ENCODE measurements around the gene C22orf15. TPM values are rescaled to one million over a fixed set of nuclear protein-coding genes. Genes with fewer than 3 reads are reported as not detected.

Gene C22orf15
- total RNA-seq, 1 experiment from 2014 or later: not detected

DNA sequence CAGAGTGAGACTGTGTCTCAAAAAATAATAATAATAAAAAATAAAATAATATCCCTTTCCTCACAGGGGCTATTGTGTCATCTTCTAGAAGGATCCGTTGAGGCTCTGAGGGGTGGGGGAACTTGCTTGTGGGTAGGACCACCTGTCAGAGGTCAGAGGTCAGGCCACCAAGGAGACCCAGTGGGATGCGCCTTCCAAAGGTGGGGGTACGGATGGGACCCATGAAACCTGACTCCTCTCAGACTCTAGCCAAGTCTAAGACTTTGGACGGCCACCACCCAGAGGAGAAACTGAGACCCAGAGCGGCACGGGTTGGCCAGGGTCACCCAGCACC lies 9.5 kb downstream of the C22orf15 start (continued):
- TF ChIP-seq, protein P1, sequence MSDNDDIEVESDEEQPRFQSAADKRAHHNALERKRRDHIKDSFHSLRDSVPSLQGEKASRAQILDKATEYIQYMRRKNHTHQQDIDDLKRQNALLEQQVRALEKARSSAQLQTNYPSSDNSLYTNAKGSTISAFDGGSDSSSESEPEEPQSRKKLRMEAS (IDR thresholded peaks at IDR 0.05): no peak
- no peak for TF ChIP-seq RAD21 (IDR thresholded peaks at IDR 0.05; ENCODE audit: low read depth)
- no peak for TF ChIP-seq TCF7L2 (IDR thresholded peaks at IDR 0.05; ENCODE audit: borderline replicate concordance, extremely low read depth, insufficient read depth, insufficient read length)
- TF ChIP-seq, protein P2, sequence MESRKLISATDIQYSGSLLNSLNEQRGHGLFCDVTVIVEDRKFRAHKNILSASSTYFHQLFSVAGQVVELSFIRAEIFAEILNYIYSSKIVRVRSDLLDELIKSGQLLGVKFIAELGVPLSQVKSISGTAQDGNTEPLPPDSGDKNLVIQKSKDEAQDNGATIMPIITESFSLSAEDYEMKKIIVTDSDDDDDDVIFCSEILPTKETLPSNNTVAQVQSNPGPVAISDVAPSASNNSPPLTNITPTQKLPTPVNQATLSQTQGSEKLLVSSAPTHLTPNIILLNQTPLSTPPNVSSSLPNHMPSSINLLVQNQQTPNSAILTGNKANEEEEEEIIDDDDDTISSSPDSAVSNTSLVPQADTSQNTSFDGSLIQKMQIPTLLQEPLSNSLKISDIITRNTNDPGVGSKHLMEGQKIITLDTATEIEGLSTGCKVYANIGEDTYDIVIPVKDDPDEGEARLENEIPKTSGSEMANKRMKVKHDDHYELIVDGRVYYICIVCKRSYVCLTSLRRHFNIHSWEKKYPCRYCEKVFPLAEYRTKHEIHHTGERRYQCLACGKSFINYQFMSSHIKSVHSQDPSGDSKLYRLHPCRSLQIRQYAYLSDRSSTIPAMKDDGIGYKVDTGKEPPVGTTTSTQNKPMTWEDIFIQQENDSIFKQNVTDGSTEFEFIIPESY (IDR thresholded peaks at IDR 0.05; ENCODE audit: extremely low read depth, insufficient replicate concordance, low read length): no peak
- no peak for TF ChIP-seq CEBPB (IDR thresholded peaks at IDR 0.05; ENCODE audit: low read depth)
- no peak for TF ChIP-seq CBX3 (IDR thresholded peaks at IDR 0.05; ENCODE audit: low read depth)
- no peak for TF ChIP-seq EGR1 (IDR thresholded peaks at IDR 0.05; ENCODE audit: low read depth)
- no peak for TF ChIP-seq POLR2A (IDR thresholded peaks at IDR 0.05; ENCODE audit: borderline replicate concordance, extremely low read depth, insufficient read depth, insufficient read length)

DNA sequence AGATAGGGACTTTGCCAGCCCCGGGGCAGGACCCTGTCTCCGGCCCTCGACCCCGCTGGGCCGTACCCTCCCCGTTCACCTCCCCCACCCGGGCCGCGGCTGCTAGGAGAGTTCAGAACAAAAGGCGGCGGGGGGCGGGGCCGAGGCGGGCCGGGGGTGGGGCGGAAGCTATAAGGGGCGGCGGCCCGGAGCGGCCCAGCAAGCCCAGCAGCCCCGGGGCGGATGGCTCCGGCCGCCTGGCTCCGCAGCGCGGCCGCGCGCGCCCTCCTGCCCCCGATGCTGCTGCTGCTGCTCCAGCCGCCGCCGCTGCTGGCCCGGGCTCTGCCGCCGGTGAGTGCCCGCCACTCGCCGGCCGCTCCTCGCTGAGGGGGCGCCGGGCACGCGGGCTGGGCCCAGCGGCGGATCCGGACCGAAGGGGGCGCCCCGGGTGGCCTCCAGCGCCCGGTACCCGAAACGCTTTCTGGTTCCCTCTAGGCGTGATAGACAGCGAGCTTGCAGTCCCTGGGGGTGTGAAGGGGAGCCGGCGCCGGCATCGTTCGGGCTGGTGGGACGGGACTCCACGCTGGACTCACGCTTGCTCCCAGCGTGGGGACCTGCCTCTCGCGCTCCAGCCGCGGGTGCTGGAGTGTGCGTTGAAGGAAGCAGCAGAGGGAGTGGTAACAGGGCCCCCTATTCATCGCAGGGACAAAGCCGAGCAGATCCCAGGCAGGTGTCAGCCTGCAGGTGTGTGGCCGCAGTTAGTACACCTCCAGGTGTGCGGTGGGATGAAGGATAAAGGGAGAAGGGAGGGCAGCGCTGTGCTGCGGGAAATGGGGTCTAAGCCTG lies 10.1 kb downstream of the C22orf15 start, which contains the start of gene MMP11:
Gene MMP11, plus strand, starts transcription at position 201 of the 825 bp plus-strand sequence. Its CDS starts 22 bp downstream, at position 223.
- Histone ChIP-seq H3K4me1 (ENCODE audit: control insufficient read depth in 1 of 2, insufficient read depth in 2 of 2, low read length in 2 of 2) (peaks cover 31 to 60% of the 10 kb centered on the region in 2 experiments), H3K9me3 (ENCODE audit: control insufficient read depth in 1 of 2, insufficient read depth in 1 of 2, low read depth in 1 of 2, low read length in 2 of 2) (no peaks in the 10 kb centered on the region), H2AFZ (ENCODE audit: low read depth, low read length, poor library complexity, severe bottlenecking) (peak within 1 kb of the TSS; percentile 61), H4K20me1 (ENCODE audit: insufficient read depth) (no peaks in the 10 kb centered on the region), H3K4me3 (replicated peaks in 1 of 2; ENCODE audit: low read depth in 1 of 2, low read length in 2 of 2) (peak within 1 kb of the TSS; percentile 50 to 67), H3K4me2 (ENCODE audit: low read length) (peak within 1 kb of the TSS; percentile 94), H3K9ac (ENCODE audit: low read length) (peak within 1 kb of the TSS; percentile 67), H3K9me2 (ENCODE audit: insufficient read depth) (no peaks in the 10 kb centered on the region), H3K27me3 (ENCODE audit: insufficient read depth, low read length) (no peaks in the 10 kb centered on the region), H3K79me2 (ENCODE audit: insufficient read depth, low read length) (peaks cover under 1% of the 10 kb centered on the region; the same call in 1 of the 2 replicates), H3K27ac (ENCODE audit: low read depth, low read length) (peak within 1 kb of the TSS; percentile 77), H3K36me3 (ENCODE audit: control insufficient read depth in 1 of 2, insufficient read depth in 2 of 2, low read length in 2 of 2) (no peaks in the 10 kb centered on the region)
- BruUV-seq (replicated peaks): no TSS peak
- ATAC-seq (peak; percentile 60), DNase-seq (ENCODE audit: low read depth, low spot score) (no peak)
- ChIA-PET POLR2A (interaction anchor here (1.5 to 3.4 kb wide), 2 partner anchors 9 to 14 kb away, joined by 4 to 22 read pairs; partner anchors contain the start of gene SMARCB1), CTCF (interaction anchor here (1.0 to 1.1 kb wide), 2 partner anchors 13 to 77 kb away, joined by 3 to 4 read pairs; no protein-coding TSS in a partner anchor), RAD21 (ENCODE audit: low non-redundant PET in 1 of 2, low total read pairs in 2 of 2, uncharacterized antibody in 2 of 2, unreplicated experiment in 2 of 2) (interaction anchor here in 1 of 2 experiments (0.6 kb wide), 1 partner anchor 238 kb away, joined by 3 read pairs; the partner anchor contains the start of gene CABIN1)
- no peak for TF ChIP-seq YY1 (IDR thresholded peaks at IDR 0.05; ENCODE audit: extremely low read depth, insufficient replicate concordance, low read depth, low read length)
- TF ChIP-seq EZH2phosphoT487 (IDR thresholded peaks at IDR 0.05; ENCODE audit: borderline replicate concordance): no peak
- TF ChIP-seq, protein P3, sequence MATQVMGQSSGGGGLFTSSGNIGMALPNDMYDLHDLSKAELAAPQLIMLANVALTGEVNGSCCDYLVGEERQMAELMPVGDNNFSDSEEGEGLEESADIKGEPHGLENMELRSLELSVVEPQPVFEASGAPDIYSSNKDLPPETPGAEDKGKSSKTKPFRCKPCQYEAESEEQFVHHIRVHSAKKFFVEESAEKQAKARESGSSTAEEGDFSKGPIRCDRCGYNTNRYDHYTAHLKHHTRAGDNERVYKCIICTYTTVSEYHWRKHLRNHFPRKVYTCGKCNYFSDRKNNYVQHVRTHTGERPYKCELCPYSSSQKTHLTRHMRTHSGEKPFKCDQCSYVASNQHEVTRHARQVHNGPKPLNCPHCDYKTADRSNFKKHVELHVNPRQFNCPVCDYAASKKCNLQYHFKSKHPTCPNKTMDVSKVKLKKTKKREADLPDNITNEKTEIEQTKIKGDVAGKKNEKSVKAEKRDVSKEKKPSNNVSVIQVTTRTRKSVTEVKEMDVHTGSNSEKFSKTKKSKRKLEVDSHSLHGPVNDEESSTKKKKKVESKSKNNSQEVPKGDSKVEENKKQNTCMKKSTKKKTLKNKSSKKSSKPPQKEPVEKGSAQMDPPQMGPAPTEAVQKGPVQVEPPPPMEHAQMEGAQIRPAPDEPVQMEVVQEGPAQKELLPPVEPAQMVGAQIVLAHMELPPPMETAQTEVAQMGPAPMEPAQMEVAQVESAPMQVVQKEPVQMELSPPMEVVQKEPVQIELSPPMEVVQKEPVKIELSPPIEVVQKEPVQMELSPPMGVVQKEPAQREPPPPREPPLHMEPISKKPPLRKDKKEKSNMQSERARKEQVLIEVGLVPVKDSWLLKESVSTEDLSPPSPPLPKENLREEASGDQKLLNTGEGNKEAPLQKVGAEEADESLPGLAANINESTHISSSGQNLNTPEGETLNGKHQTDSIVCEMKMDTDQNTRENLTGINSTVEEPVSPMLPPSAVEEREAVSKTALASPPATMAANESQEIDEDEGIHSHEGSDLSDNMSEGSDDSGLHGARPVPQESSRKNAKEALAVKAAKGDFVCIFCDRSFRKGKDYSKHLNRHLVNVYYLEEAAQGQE (IDR thresholded peaks at IDR 0.05; ENCODE audit: low read depth): no peak
- TF ChIP-seq, protein P1 (IDR thresholded peaks at IDR 0.05): no peak
- TF ChIP-seq ZFX (IDR thresholded peaks at IDR 0.05): peak; percentile 78; the same call in 1 of the 2 replicates
- peak; percentile 73 for TF ChIP-seq POLR2A (IDR thresholded peaks at IDR 0.05; ENCODE audit: borderline replicate concordance, extremely low read depth, insufficient read depth, insufficient read length)
- peak; percentile 58; the same call in 1 of the 2 replicates for TF ChIP-seq POLR2AphosphoS5 (IDR thresholded peaks at IDR 0.05; ENCODE audit: low read depth, low read length)
- TF ChIP-seq, protein P4, sequence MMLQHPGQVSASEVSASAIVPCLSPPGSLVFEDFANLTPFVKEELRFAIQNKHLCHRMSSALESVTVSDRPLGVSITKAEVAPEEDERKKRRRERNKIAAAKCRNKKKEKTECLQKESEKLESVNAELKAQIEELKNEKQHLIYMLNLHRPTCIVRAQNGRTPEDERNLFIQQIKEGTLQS (IDR thresholded peaks at IDR 0.05): no peak
- intact Hi-C loops (cut with micrococcal nuclease): no loop called here
